Kidney epithelial cell (primary cell): Measurements from ENCODE around the gene ANKRD36C. TPM values are rescaled to one million over a fixed set of nuclear protein-coding genes. Genes with fewer than 3 reads are reported as not detected.

Experiments
- total RNA-seq: library from RNA; depleted of rRNA; stranded (reverse); fragments of >200 nt; gene quantifications from 2 replicates; pipeline ENCODE4 v1.2.3, GENCODE V29; 2015

The ANKRD36C gene
- total RNA-seq, 1 donor from 2014 or later: 14.0 TPM

Other genes with a start within 250 kb of the ANKRD36C start
- gene GPAT2, start 43.1 kb upstream of the ANKRD36C start, total RNA-seq: 1.3 and 1.6 TPM in 2 replicates
- gene ADRA2B, start 124.7 kb upstream of the ANKRD36C start, total RNA-seq: 0.07 and 0.13 TPM in 2 replicates
- gene ASTL, start 146.7 kb upstream of the ANKRD36C start, total RNA-seq: not detected in 2 replicates
- 1.6 and 1.7 TPM in 2 replicates for gene DUSP2, start 153.6 kb upstream of the ANKRD36C start, total RNA-seq
- 96.1 and 104 TPM in 2 replicates for gene STARD7, start 217.0 kb upstream of the ANKRD36C start, total RNA-seq